LoVo (cell line): ENCODE data around the gene RGS9.
A peak's percentile ranks its signal among the peaks of the same experiment; 100 is the strongest.
"Not testable (repeated sequence)": the region's sequence is repeated elsewhere in the genome, so short reads cannot be mapped to it uniquely, and the experiment has no call there.

Source experiments
- DNase-seq: peaks from one replicate; pipeline ENCODE4 v3.0.0-alpha.2; 2016; ENCODE audit warnings: low spot score

The RGS9 gene

GRCh38 chr17:65137021-65137939 is at the start of gene RGS9:
Gene RGS9 (plus strand): TSS chr17:65137370. CDS start chr17:65137541, 171 bp downstream.
- DNase-seq, result peak; percentile 85

GRCh38 chr17:65088621-65089360 is 48.4 kb upstream of the RGS9 start:
- no peak for DNase-seq

- peak; percentile 23 for DNase-seq
Observed at GRCh38 chr17:65092262-65092661, 44.9 kb upstream of the RGS9 start.

- DNase-seq, result not testable (repeated sequence)
Observed at GRCh38 chr17:65092721-65093356, 44.3 kb upstream of the RGS9 start.

- no peak for DNase-seq
Observed at GRCh38 chr17:65093930-65094329, 43.2 kb upstream of the RGS9 start.

- no peak for DNase-seq
Observed at GRCh38 chr17:65095465-65095864, 41.7 kb upstream of the RGS9 start.

- not testable (repeated sequence) for DNase-seq
Observed at GRCh38 chr17:65096382-65096781, 40.8 kb upstream of the RGS9 start.

GRCh38 chr17:65097110-65097509 is 40.1 kb upstream of the RGS9 start:
- no peak for DNase-seq

GRCh38 chr17:65099475-65099874 is 37.7 kb upstream of the RGS9 start:
- no peak for DNase-seq

- DNase-seq, result peak; percentile 85
Observed at GRCh38 chr17:65099941-65100315, 37.2 kb upstream of the RGS9 start.

- DNase-seq, result peak; percentile 83
Observed at GRCh38 chr17:65100316-65101140, 36.6 kb upstream of the RGS9 start.

- no peak for DNase-seq
Observed at GRCh38 chr17:65101371-65101770, 35.8 kb upstream of the RGS9 start.

GRCh38 chr17:65102235-65102634 is 34.9 kb upstream of the RGS9 start:
- DNase-seq, result no peak

GRCh38 chr17:65102788-65103187 is 34.4 kb upstream of the RGS9 start:
- no peak for DNase-seq

- no peak for DNase-seq
Observed at GRCh38 chr17:65103431-65103830, 33.7 kb upstream of the RGS9 start.

GRCh38 chr17:65103896-65104295 is 33.3 kb upstream of the RGS9 start:
- DNase-seq, result no peak

- DNase-seq, result no peak
Observed at GRCh38 chr17:65104541-65104940, 32.6 kb upstream of the RGS9 start.

- no peak for DNase-seq
Observed at GRCh38 chr17:65104973-65105372, 32.2 kb upstream of the RGS9 start.

GRCh38 chr17:65108152-65108551 is 29.0 kb upstream of the RGS9 start:
- no peak for DNase-seq

GRCh38 chr17:65109543-65109942 is 27.6 kb upstream of the RGS9 start:
- DNase-seq, result no peak

GRCh38 chr17:65109990-65110680 is 27.0 kb upstream of the RGS9 start:
- DNase-seq, result no peak
